Muscle of leg (tissue), 11 donors: ENCODE results near the gene GNA14. TPM values are rescaled to one million over a fixed set of nuclear protein-coding genes. Genes with fewer than 3 reads are reported as not detected.
A peak's percentile ranks its signal among the peaks of the same experiment; 100 is the strongest.

Source experiments
- DNase-seq: peaks from one replicate; pipeline ENCODE4 v3.0.0; 2013
- H3K27ac ChIP-seq: one replicate; pipeline ENCODE4 v1.5.1; 2013; ENCODE audit warnings: mild to moderate bottlenecking, low read length, control low read depth
- H3K27me3 ChIP-seq: one replicate; pipeline ENCODE4 v1.6.1; 2013; ENCODE audit warnings: low read length; ENCODE audit not compliant: control insufficient read depth, insufficient read depth
- H3K36me3 ChIP-seq: one replicate; pipeline ENCODE4 v1.6.1; 2013; ENCODE audit warnings: low read length; ENCODE audit not compliant: control insufficient read depth, insufficient read depth
- H3K4me1 ChIP-seq: one replicate; pipeline ENCODE4 v1.6.1; 2013; ENCODE audit warnings: low read length; ENCODE audit not compliant: control insufficient read depth, insufficient read depth
- H3K4me3 ChIP-seq: one replicate; pipeline ENCODE4 v1.5.1; 2013; ENCODE audit warnings: low read length, control low read depth
- H3K9me3 ChIP-seq: replicated peaks from 2 replicates; pipeline ENCODE4 v1.6.1; 2013; ENCODE audit warnings: low read depth, low read length; ENCODE audit not compliant: control insufficient read depth
- WGBS: methylation state at CpG from one replicate; pipeline ENCODE4 v1.1.5; 2013; ENCODE audit warnings: missing lambda C conversion rate; ENCODE audit not compliant: insufficient coverage; 5-methylcytosine and 5-hydroxymethylcytosine counted together
- polyA plus RNA-seq, 8 donors: library from polyadenylated mRNA; unstranded; fragments of 120-200 nt; gene quantifications; one replicate each; pipeline versions ENCODE4 v1.2.1 to v1.2.3, GENCODE V29; 2013; ENCODE audit warnings: inconsistent platforms in 1 of 8, low replicate concordance in 1 of 8; ENCODE audit not compliant: insufficient read length in 8 of 8, insufficient read depth in 1 of 8
- total RNA-seq: library from RNA; stranded (reverse); fragments of 120-200 nt; gene quantifications from one replicate; pipeline ENCODE4 v1.2.4, GENCODE V29; 2013

Gene GNA14
- total and polyA plus RNA-seq, 9 donors = 2.1 to 6.6 (median 3.3) TPM

- H3K27me3 ChIP-seq = no peaks in the 10 kb centered on the region
- H3K9me3 ChIP-seq = no peaks in the 10 kb centered on the region
- H3K36me3 ChIP-seq = no peaks in the 10 kb centered on the region
- no peak overlapping the region for H3K4me3 ChIP-seq
- peaks cover 4% of the 10 kb centered on the region for H3K4me1 ChIP-seq
- WGBS = 72% methylated on average over 2 of the region's 4 CpGs
- no peak overlapping the region for H3K27ac ChIP-seq
- no peak for DNase-seq
Observed at GRCh38 chr9:77677397-77677796, 29.3 kb upstream of the GNA14 start.

GRCh38 chr9:77673941-77674791 lies 26.0 kb upstream of the GNA14 start:
- H3K36me3 ChIP-seq = no peaks in the 10 kb centered on the region
- WGBS = 88% methylated on average over 5 of the region's 10 CpGs
- peak overlapping the region; percentile 38 for H3K27ac ChIP-seq
- peaks cover 4% of the 10 kb centered on the region for H3K4me1 ChIP-seq
- peak; percentile 84 for DNase-seq
- H3K4me3 ChIP-seq = no peak overlapping the region
- H3K27me3 ChIP-seq = no peaks in the 10 kb centered on the region
- H3K9me3 ChIP-seq = no peaks in the 10 kb centered on the region

GRCh38 chr9:77672183-77672582 lies 24.1 kb upstream of the GNA14 start:
- WGBS = 17% methylated on average over 1 of the region's 4 CpGs
- Histone ChIP-seq H3K4me3 (no peak overlapping the region), H3K27me3 (no peaks in the 10 kb centered on the region), H3K27ac (no peak overlapping the region), H3K4me1 (peaks cover 4% of the 10 kb centered on the region), H3K36me3 (no peaks in the 10 kb centered on the region), H3K9me3 (peaks cover 2% of the 10 kb centered on the region)
- peak; percentile 42 for DNase-seq

GRCh38 chr9:77667151-77667550 lies 19.0 kb upstream of the GNA14 start:
- no peak for DNase-seq
- H3K9me3 ChIP-seq = peaks cover 2% of the 10 kb centered on the region

GRCh38 chr9:77663754-77664153 lies 15.6 kb upstream of the GNA14 start:
- 0% methylated on average over 1 of the region's 5 CpGs for WGBS
- Histone ChIP-seq H3K4me3 (no peak overlapping the region), H3K9me3 (peaks cover 2% of the 10 kb centered on the region), H3K4me1 (peaks cover 10% of the 10 kb centered on the region), H3K36me3 (no peaks in the 10 kb centered on the region), H3K27me3 (no peaks in the 10 kb centered on the region), H3K27ac (no peak overlapping the region)
- peak; percentile 66 for DNase-seq

More at GRCh38 chr9:77667151-77667550, 19.0 kb upstream of the GNA14 start:
- WGBS = no CpG with 5 or more reads among the region's 1 CpG
- Histone ChIP-seq H3K36me3 (no peaks in the 10 kb centered on the region), H3K4me3 (no peak overlapping the region), H3K27me3 (no peaks in the 10 kb centered on the region), H3K27ac (no peak overlapping the region), H3K4me1 (peaks cover 5% of the 10 kb centered on the region)

GRCh38 chr9:77661566-77662085 lies 13.5 kb upstream of the GNA14 start:
- no peak for DNase-seq
- Histone ChIP-seq H3K27ac (no peak overlapping the region), H3K27me3 (no peaks in the 10 kb centered on the region), H3K4me3 (no peak overlapping the region), H3K9me3 (no peaks in the 10 kb centered on the region), H3K36me3 (no peaks in the 10 kb centered on the region), H3K4me1 (peaks cover 10% of the 10 kb centered on the region)
- 69% methylated on average over 4 of the region's 7 CpGs for WGBS

GRCh38 chr9:77659926-77660325 lies 11.8 kb upstream of the GNA14 start:
- H3K36me3 ChIP-seq = no peaks in the 10 kb centered on the region
- DNase-seq = no peak
- peaks cover 10% of the 10 kb centered on the region for H3K4me1 ChIP-seq
- no peaks in the 10 kb centered on the region for H3K9me3 ChIP-seq
- no peaks in the 10 kb centered on the region for H3K27me3 ChIP-seq
- no peak overlapping the region for H3K27ac ChIP-seq
- no peak overlapping the region for H3K4me3 ChIP-seq
- 94% methylated on average over 4 of the region's 5 CpGs for WGBS

- WGBS = 73% methylated on average over 2 of the region's 3 CpGs
- Histone ChIP-seq H3K36me3 (no peaks in the 10 kb centered on the region), H3K4me1 (peaks cover 20% of the 10 kb centered on the region), H3K9me3 (no peaks in the 10 kb centered on the region), H3K27me3 (peaks cover 27% of the 10 kb centered on the region), H3K4me3 (no peak overlapping the region), H3K27ac (no peak overlapping the region)
- no peak for DNase-seq
Observed at GRCh38 chr9:77651203-77651602, 3.1 kb upstream of the GNA14 start.

GRCh38 chr9:77649109-77649812 lies 1.1 kb upstream of the GNA14 start:
- Histone ChIP-seq H3K27me3 (peaks cover 28% of the 10 kb centered on the region), H3K27ac (no peak overlapping the region), H3K36me3 (no peaks in the 10 kb centered on the region), H3K4me1 (peaks cover 20% of the 10 kb centered on the region), H3K9me3 (no peaks in the 10 kb centered on the region), H3K4me3 (peak overlapping the region; percentile 57)
- DNase-seq = peak; percentile 44
- 20% methylated on average over 1 of the region's 10 CpGs for WGBS
